NB4 (cell line): ENCODE data around the gene C14orf132.

Source experiments
- MYC ChIP-seq: IDR thresholded peaks from 2 replicates; pipeline ENCODE4 v1.6.1; 2011; ENCODE audit warnings: low read depth, low read length
- POLR2A ChIP-seq: IDR thresholded peaks from 2 replicates; pipeline ENCODE4 v1.6.1; 2011; ENCODE audit warnings: mild to moderate bottlenecking; ENCODE audit not compliant: insufficient read length; ENCODE audit errors: extremely low read depth
- TF ChIP-seq, protein P1 (sequence below): IDR thresholded peaks from one replicate; pipeline ENCODE4 v1.5.1; 2012; ENCODE audit warnings: low read depth, low read length
- TF ChIP-seq, protein P2 (sequence below): IDR thresholded peaks from 2 replicates; pipeline ENCODE4 v1.6.1; 2011; ENCODE audit warnings: low read depth, low read length

DNA sequence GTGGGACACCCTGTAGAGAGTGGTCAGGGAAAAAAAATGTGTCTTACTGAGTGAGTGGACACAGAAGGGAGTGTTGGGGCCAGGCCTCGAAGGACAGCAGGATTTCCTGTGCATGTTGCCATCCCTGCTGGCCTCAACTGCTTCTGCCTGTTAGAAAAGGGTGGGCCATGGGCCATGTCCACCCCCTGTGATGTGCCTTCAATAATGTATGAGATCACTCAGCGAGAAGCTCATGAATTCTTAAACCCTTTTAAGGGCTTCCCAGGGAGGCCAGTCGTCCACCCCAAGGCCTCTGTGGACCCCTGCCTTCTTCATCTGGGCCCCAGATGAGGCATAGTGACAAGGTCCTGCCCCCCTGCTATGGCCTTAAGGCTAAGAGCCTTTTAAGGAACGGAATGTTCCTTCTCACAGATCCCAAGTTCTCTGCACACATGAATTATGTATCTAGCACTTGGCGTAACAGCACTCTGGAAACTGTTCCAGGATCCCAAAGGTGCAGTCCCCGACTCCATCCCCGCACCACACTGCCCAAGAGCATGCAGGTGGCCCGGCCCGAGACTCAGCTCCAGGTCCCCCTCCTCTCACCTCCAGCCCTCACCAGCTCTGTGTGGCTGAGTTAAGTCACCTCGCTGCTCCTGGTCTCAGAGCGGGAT is 8.9 kb upstream of the C14orf132 start:
- TF ChIP-seq, protein P1, sequence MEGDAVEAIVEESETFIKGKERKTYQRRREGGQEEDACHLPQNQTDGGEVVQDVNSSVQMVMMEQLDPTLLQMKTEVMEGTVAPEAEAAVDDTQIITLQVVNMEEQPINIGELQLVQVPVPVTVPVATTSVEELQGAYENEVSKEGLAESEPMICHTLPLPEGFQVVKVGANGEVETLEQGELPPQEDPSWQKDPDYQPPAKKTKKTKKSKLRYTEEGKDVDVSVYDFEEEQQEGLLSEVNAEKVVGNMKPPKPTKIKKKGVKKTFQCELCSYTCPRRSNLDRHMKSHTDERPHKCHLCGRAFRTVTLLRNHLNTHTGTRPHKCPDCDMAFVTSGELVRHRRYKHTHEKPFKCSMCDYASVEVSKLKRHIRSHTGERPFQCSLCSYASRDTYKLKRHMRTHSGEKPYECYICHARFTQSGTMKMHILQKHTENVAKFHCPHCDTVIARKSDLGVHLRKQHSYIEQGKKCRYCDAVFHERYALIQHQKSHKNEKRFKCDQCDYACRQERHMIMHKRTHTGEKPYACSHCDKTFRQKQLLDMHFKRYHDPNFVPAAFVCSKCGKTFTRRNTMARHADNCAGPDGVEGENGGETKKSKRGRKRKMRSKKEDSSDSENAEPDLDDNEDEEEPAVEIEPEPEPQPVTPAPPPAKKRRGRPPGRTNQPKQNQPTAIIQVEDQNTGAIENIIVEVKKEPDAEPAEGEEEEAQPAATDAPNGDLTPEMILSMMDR: no peak
- no peak for TF ChIP-seq POLR2A
- TF ChIP-seq, protein P2, sequence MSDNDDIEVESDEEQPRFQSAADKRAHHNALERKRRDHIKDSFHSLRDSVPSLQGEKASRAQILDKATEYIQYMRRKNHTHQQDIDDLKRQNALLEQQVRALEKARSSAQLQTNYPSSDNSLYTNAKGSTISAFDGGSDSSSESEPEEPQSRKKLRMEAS: no peak
- TF ChIP-seq MYC: no peak
